Measurements from ENCODE around the gene TIMP2. TPM values are rescaled to one million over a fixed set of nuclear protein-coding genes. Genes with fewer than 3 reads are reported as not detected.
A peak's percentile ranks its signal among the peaks of the same experiment; 100 is the strongest.

Gene TIMP2
- total and polyA plus RNA-seq, 2 of the 13 experiments (the other 11 are each of a cell fraction or from before 2014, with no cell fraction given), result 3.8 to 8.5 TPM

DNA sequence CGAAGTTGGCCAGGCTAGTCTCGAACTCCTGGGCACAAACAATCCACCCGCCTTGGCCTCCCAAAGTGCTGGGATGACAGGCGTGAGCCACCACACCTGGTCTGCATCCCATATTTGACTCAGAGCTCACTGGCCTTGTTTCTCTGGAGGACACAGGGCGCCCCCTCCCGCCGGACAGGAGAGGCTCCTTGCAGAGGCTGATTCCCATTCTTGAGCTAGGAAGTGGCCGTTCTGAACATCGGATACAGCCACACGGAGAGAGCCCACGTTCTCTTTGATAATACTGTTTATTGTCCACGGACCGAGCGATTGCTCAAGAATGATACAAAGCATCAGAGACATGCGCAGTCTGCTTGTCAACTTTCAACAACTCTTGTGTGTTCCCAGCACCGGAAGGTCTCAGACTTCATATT, 72.5 kb downstream of the TIMP2 start (continued):
- TF ChIP-seq, protein P1, sequence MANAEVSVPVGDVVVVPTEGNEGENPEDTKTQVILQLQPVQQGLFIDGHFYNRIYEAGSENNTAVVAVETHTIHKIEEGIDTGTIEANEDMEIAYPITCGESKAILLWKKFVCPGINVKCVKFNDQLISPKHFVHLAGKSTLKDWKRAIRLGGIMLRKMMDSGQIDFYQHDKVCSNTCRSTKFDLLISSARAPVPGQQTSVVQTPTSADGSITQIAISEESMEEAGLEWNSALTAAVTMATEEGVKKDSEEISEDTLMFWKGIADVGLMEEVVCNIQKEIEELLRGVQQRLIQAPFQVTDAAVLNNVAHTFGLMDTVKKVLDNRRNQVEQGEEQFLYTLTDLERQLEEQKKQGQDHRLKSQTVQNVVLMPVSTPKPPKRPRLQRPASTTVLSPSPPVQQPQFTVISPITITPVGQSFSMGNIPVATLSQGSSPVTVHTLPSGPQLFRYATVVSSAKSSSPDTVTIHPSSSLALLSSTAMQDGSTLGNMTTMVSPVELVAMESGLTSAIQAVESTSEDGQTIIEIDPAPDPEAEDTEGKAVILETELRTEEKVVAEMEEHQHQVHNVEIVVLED (CRISPR knock-in tag; IDR thresholded peaks at IDR 0.05; ENCODE audit: borderline replicate concordance), result no peak
- TF ChIP-seq MXI1 (IDR thresholded peaks at IDR 0.05; ENCODE audit: borderline replicate concordance, low read depth, low read length) (no peak), ZFP36 (IDR thresholded peaks at IDR 0.05; ENCODE audit: borderline replicate concordance, low read depth, low read length, partially characterized antibody) (no peak), ZNF598 (CRISPR knock-in tag; IDR thresholded peaks at IDR 0.05; ENCODE audit: borderline replicate concordance) (peak; percentile 53; the same call in 1 of the 2 replicates), KLF9 (CRISPR knock-in tag; IDR thresholded peaks at IDR 0.05; ENCODE audit: low read depth) (no peak), ZNF230 (CRISPR knock-in tag; IDR thresholded peaks at IDR 0.05) (no peak), ARNT (IDR thresholded peaks at IDR 0.05) (no peak), ZNF616 (CRISPR knock-in tag; IDR thresholded peaks at IDR 0.05; ENCODE audit: low read depth) (no peak), ZFP41 (CRISPR knock-in tag; IDR thresholded peaks at IDR 0.05; ENCODE audit: borderline replicate concordance) (no peak), SMARCC2 (IDR thresholded peaks at IDR 0.05) (no peak), AHR (CRISPR knock-in tag; IDR thresholded peaks at IDR 0.05) (no peak), ZNF253 (CRISPR knock-in tag; IDR thresholded peaks at IDR 0.05; ENCODE audit: borderline replicate concordance) (no peak)
- TF ChIP-seq, protein P2, sequence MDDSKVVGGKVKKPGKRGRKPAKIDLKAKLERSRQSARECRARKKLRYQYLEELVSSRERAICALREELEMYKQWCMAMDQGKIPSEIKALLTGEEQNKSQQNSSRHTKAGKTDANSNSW (CRISPR knock-in tag; IDR thresholded peaks at IDR 0.05; ENCODE audit: borderline replicate concordance), result no peak
- TF ChIP-seq, protein P3, sequence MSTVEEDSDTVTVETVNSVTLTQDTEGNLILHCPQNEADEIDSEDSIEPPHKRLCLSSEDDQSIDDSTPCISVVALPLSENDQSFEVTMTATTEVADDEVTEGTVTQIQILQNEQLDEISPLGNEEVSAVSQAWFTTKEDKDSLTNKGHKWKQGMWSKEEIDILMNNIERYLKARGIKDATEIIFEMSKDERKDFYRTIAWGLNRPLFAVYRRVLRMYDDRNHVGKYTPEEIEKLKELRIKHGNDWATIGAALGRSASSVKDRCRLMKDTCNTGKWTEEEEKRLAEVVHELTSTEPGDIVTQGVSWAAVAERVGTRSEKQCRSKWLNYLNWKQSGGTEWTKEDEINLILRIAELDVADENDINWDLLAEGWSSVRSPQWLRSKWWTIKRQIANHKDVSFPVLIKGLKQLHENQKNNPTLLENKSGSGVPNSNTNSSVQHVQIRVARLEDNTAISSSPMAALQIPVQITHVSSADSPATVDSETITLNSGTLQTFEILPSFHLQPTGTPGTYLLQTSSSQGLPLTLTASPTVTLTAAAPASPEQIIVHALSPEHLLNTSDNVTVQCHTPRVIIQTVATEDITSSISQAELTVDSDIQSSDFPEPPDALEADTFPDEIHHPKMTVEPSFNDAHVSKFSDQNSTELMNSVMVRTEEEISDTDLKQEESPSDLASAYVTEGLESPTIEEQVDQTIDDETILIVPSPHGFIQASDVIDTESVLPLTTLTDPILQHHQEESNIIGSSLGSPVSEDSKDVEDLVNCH (CRISPR knock-in tag; IDR thresholded peaks at IDR 0.05), result no peak
- TF ChIP-seq, protein P4, sequence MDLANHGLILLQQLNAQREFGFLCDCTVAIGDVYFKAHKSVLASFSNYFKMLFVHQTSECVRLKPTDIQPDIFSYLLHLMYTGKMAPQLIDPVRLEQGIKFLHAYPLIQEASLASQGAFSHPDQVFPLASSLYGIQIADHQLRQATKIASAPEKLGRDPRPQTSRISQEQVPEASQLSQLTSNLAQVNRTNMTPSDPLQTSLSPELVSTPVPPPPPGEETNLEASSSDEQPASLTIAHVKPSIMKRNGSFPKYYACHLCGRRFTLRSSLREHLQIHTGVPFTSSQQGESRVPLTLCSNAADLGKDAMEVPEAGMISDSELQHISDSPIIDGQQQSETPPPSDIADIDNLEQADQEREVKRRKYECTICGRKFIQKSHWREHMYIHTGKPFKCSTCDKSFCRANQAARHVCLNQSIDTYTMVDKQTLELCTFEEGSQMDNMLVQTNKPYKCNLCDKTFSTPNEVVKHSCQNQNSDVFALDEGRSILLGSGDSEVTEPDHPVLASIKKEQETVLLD (CRISPR knock-in tag; IDR thresholded peaks at IDR 0.05; ENCODE audit: low read depth), result no peak
- TF ChIP-seq, protein P5, sequence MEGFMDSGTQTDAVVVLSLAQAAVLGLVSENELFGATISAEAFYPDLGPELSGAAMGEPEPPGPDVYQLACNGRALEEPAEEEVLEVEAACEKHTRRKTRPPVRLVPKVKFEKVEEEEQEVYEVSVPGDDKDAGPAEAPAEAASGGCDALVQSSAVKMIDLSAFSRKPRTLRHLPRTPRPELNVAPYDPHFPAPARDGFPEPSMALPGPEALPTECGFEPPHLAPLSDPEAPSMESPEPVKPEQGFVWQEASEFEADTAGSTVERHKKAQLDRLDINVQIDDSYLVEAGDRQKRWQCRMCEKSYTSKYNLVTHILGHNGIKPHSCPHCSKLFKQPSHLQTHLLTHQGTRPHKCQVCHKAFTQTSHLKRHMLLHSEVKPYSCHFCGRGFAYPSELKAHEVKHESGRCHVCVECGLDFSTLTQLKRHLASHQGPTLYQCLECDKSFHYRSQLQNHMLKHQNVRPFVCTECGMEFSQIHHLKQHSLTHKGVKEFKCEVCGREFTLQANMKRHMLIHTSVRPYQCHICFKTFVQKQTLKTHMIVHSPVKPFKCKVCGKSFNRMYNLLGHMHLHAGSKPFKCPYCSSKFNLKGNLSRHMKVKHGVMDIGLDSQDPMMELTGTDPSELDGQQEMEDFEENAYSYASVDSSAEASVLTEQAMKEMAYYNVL (CRISPR knock-in tag; IDR thresholded peaks at IDR 0.05; ENCODE audit: borderline replicate concordance), result no peak
- TF ChIP-seq, protein P6, sequence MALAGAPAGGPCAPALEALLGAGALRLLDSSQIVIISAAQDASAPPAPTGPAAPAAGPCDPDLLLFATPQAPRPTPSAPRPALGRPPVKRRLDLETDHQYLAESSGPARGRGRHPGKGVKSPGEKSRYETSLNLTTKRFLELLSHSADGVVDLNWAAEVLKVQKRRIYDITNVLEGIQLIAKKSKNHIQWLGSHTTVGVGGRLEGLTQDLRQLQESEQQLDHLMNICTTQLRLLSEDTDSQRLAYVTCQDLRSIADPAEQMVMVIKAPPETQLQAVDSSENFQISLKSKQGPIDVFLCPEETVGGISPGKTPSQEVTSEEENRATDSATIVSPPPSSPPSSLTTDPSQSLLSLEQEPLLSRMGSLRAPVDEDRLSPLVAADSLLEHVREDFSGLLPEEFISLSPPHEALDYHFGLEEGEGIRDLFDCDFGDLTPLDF (CRISPR knock-in tag; IDR thresholded peaks at IDR 0.05), result no peak
- TF ChIP-seq, protein P7, sequence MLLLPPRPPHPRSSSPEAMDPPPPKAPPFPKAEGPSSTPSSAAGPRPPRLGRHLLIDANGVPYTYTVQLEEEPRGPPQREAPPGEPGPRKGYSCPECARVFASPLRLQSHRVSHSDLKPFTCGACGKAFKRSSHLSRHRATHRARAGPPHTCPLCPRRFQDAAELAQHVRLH (CRISPR knock-in tag; IDR thresholded peaks at IDR 0.05; ENCODE audit: borderline replicate concordance, low read depth), result no peak
- TF ChIP-seq, protein P8, sequence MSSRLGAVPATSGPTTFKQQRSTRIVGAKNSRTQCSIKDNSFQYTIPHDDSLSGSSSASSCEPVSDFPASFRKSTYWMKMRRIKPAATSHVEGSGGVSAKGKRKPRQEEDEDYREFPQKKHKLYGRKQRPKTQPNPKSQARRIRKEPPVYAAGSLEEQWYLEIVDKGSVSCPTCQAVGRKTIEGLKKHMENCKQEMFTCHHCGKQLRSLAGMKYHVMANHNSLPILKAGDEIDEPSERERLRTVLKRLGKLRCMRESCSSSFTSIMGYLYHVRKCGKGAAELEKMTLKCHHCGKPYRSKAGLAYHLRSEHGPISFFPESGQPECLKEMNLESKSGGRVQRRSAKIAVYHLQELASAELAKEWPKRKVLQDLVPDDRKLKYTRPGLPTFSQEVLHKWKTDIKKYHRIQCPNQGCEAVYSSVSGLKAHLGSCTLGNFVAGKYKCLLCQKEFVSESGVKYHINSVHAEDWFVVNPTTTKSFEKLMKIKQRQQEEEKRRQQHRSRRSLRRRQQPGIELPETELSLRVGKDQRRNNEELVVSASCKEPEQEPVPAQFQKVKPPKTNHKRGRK (CRISPR knock-in tag; IDR thresholded peaks at IDR 0.05), result no peak
